Hepatocyte (in vitro differentiated cells): ENCODE results near the gene IL13RA1.

Experiments used
- CTCF ChIP-seq: fragments of 200-600 bp; sonication (generic); IDR thresholded peaks from 2 replicates; pipeline ENCODE4 v1.5.1; 2016; ENCODE audit warnings: antibody characterized with exemption, mild to moderate bottlenecking; ENCODE audit not compliant: poor library complexity
- EZH2phosphoT487 ChIP-seq: fragments of 200-600 bp; sonication (generic); IDR thresholded peaks from one replicate; pipeline ENCODE4 v1.6.1; 2018; ENCODE audit warnings: antibody characterized with exemption, mild to moderate bottlenecking, low read depth, moderate library complexity; ENCODE audit not compliant: unreplicated experiment, severe bottlenecking

GRCh38 chrX:118714521-118714920 is 12.9 kb upstream of the IL13RA1 start:
- TF ChIP-seq CTCF (no peak), EZH2phosphoT487 (no peak)
